HepG2 (cell line): ENCODE measurements around the gene TGFB2. TPM values are rescaled to one million over a fixed set of nuclear protein-coding genes. Genes with fewer than 3 reads are reported as not detected.

Experiments used
- FOXO1 ChIP-seq: sonication (generic); formaldehyde crosslinking; IDR thresholded peaks from 2 replicates; pipeline ENCODE4 v1.4.0; 2020; ENCODE audit warnings: missing genetic modification reagents
- KDM1A ChIP-seq: IDR thresholded peaks from 2 replicates; pipeline ENCODE4 v1.6.1; 2016; ENCODE audit warnings: missing compliant biosample characterization
- MIER2 ChIP-seq: IDR thresholded peaks from 2 replicates; pipeline ENCODE4 v1.6.1; 2016; ENCODE audit warnings: missing biosample characterization, missing genetic modification reagents
- PHF21A ChIP-seq: sonication (generic); formaldehyde crosslinking; IDR thresholded peaks from 2 replicates; pipeline ENCODE4 v1.5.0; 2020; ENCODE audit warnings: mild to moderate bottlenecking, missing genetic modification reagents
- POLR2G ChIP-seq: fragments of 200-400 bp; formaldehyde crosslinking; IDR thresholded peaks from 2 replicates; pipeline ENCODE4 v1.6.1; 2018; ENCODE audit warnings: mild to moderate bottlenecking, low read depth, low read length, moderate library complexity
- SOX13 ChIP-seq, 3 experiments: fragments of 450-650 bp in 1 of 3; sonication (generic) in 1 of 3; formaldehyde crosslinking in 1 of 3; IDR thresholded peaks in 2 of 3; conservative IDR thresholded peaks in 1 of 3; 2 replicates each; pipeline versions ENCODE4 v1.5.0 to v1.6.1; 2016 to 2020; ENCODE audit warnings: antibody characterized with exemption in 1 of 3, mild to moderate bottlenecking in 1 of 3, missing compliant biosample characterization in 1 of 3, missing genetic modification reagents in 1 of 3, moderate library complexity in 1 of 3
- polyA plus RNA-seq, 8 experiments: library from polyadenylated mRNA; depleted of rRNA in 3 of 8; stranded (reverse) in 7 of 8; unstranded in 1 of 8; fragments of >200 nt; fragmentation: Illumina TruSeq in 4 of 8; extraction: Trizol in 4 of 8; gene quantifications; 2 replicates each; pipeline versions ENCODE4 v1.2.1 to v1.2.3, GENCODE V29; 2011 to 2016; ENCODE audit warnings: low read depth in 4 of 8, missing spikeins in 1 of 8, mixed read lengths in 1 of 8; ENCODE audit not compliant: insufficient read depth in 1 of 8
- total RNA-seq, 5 experiments: library from RNA; depleted of rRNA; stranded (reverse); fragments of >200 nt; fragmentation: Illumina TruSeq; extraction: Trizol; gene quantifications; 2 replicates each; pipeline ENCODE4 v1.2.3, GENCODE V29; 2016; ENCODE audit warnings: low read depth in 1 of 5
- TF ChIP-seq, protein P1 (sequence below): sonication (generic); formaldehyde crosslinking; IDR thresholded peaks from 2 replicates; pipeline ENCODE4 v1.9.0; 2021; ENCODE audit warnings: mild to moderate bottlenecking, missing genetic modification reagents
- TF ChIP-seq, protein P2 (sequence below): IDR thresholded peaks from 2 replicates; pipeline ENCODE4 v1.4.0; 2020; ENCODE audit warnings: mild to moderate bottlenecking, missing genetic modification reagents
- TF ChIP-seq, protein P3 (sequence below): IDR thresholded peaks from 2 replicates; pipeline ENCODE4 v1.6.1; 2016
- TF ChIP-seq, protein P4 (sequence below): sonication (generic); formaldehyde crosslinking; IDR thresholded peaks from 2 replicates; pipeline ENCODE4 v1.4.0; 2020; ENCODE audit warnings: missing genetic modification reagents
- TF ChIP-seq, protein P5 (sequence below): sonication (generic); formaldehyde crosslinking; IDR thresholded peaks from 2 replicates; pipeline ENCODE4 v1.4.0; 2020; ENCODE audit warnings: mild to moderate bottlenecking, missing genetic modification reagents

The TGFB2 gene
- total and polyA plus RNA-seq, 2 of the 13 experiments (the other 11 are each of a cell fraction or from before 2014, with no cell fraction given), result 0.07 TPM; not detected in 1

DNA sequence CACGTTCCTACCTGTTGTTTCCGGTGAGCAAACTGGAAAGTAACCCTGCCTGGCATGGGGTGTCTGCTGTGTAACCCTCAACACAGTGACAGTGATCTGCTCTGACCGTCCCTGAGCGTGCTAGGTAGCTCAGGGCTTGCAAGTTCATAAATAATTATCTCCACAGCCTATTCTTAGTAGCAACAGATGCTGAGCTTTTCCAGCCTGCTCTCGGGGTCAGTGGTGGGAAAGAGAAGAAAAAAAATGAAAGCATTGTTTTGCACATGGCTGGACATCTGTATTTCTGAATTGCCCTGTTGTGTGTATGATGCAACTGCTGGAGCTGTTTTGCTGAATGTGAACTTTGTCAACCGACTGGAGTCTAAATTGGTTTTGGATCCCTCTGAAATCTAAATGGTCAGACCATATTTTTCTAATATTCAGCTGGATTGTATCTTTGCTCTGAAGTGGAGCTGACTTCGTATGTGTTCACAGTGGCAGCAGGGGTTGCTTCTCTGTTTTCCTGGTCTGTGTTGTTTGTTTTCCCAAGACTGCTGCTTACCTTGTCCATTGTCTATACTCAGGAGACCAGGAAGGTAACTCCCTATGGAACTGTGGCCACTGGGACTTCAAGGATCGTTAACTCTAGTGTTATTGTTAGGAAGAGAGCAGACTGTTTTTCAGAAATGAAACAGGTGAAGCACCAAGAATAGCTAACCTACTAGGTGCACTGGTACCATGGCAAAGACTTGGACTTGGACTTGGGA is 27.0 kb downstream of the TGFB2 start (continued):
- TF ChIP-seq, protein P1, sequence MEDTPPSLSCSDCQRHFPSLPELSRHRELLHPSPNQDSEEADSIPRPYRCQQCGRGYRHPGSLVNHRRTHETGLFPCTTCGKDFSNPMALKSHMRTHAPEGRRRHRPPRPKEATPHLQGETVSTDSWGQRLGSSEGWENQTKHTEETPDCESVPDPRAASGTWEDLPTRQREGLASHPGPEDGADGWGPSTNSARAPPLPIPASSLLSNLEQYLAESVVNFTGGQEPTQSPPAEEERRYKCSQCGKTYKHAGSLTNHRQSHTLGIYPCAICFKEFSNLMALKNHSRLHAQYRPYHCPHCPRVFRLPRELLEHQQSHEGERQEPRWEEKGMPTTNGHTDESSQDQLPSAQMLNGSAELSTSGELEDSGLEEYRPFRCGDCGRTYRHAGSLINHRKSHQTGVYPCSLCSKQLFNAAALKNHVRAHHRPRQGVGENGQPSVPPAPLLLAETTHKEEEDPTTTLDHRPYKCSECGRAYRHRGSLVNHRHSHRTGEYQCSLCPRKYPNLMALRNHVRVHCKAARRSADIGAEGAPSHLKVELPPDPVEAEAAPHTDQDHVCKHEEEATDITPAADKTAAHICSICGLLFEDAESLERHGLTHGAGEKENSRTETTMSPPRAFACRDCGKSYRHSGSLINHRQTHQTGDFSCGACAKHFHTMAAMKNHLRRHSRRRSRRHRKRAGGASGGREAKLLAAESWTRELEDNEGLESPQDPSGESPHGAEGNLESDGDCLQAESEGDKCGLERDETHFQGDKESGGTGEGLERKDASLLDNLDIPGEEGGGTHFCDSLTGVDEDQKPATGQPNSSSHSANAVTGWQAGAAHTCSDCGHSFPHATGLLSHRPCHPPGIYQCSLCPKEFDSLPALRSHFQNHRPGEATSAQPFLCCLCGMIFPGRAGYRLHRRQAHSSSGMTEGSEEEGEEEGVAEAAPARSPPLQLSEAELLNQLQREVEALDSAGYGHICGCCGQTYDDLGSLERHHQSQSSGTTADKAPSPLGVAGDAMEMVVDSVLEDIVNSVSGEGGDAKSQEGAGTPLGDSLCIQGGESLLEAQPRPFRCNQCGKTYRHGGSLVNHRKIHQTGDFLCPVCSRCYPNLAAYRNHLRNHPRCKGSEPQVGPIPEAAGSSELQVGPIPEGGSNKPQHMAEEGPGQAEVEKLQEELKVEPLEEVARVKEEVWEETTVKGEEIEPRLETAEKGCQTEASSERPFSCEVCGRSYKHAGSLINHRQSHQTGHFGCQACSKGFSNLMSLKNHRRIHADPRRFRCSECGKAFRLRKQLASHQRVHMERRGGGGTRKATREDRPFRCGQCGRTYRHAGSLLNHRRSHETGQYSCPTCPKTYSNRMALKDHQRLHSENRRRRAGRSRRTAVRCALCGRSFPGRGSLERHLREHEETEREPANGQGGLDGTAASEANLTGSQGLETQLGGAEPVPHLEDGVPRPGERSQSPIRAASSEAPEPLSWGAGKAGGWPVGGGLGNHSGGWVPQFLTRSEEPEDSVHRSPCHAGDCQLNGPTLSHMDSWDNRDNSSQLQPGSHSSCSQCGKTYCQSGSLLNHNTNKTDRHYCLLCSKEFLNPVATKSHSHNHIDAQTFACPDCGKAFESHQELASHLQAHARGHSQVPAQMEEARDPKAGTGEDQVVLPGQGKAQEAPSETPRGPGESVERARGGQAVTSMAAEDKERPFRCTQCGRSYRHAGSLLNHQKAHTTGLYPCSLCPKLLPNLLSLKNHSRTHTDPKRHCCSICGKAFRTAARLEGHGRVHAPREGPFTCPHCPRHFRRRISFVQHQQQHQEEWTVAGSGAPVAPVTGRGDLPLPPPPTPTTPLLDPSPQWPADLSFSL (CRISPR knock-in tag), result peak; percentile 45; the same call in 1 of the 2 replicates
- TF ChIP-seq FOXO1, result peak; percentile 54; the same call in 1 of the 2 replicates
- 0 out of 2 replicates have a peak, but pooled peaks have one; percentile 20 for TF ChIP-seq MIER2 (CRISPR knock-in tag)
- TF ChIP-seq, protein P2, sequence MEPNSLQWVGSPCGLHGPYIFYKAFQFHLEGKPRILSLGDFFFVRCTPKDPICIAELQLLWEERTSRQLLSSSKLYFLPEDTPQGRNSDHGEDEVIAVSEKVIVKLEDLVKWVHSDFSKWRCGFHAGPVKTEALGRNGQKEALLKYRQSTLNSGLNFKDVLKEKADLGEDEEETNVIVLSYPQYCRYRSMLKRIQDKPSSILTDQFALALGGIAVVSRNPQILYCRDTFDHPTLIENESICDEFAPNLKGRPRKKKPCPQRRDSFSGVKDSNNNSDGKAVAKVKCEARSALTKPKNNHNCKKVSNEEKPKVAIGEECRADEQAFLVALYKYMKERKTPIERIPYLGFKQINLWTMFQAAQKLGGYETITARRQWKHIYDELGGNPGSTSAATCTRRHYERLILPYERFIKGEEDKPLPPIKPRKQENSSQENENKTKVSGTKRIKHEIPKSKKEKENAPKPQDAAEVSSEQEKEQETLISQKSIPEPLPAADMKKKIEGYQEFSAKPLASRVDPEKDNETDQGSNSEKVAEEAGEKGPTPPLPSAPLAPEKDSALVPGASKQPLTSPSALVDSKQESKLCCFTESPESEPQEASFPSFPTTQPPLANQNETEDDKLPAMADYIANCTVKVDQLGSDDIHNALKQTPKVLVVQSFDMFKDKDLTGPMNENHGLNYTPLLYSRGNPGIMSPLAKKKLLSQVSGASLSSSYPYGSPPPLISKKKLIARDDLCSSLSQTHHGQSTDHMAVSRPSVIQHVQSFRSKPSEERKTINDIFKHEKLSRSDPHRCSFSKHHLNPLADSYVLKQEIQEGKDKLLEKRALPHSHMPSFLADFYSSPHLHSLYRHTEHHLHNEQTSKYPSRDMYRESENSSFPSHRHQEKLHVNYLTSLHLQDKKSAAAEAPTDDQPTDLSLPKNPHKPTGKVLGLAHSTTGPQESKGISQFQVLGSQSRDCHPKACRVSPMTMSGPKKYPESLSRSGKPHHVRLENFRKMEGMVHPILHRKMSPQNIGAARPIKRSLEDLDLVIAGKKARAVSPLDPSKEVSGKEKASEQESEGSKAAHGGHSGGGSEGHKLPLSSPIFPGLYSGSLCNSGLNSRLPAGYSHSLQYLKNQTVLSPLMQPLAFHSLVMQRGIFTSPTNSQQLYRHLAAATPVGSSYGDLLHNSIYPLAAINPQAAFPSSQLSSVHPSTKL (CRISPR knock-in tag), result peak; percentile 57
- TF ChIP-seq SOX13 (IDR thresholded peaks at IDR 0.05), result 0 out of 2 replicates have a peak, but pooled peaks have one; percentile 14
- TF ChIP-seq SOX13 (CRISPR knock-in tag; conservative IDR thresholded peaks at IDR 0.05 in 1 of 2, IDR thresholded peaks at IDR 0.05 in 1 of 2), result peak in 1 of 2 experiments; percentile 77; a peak in 1 of 4 replicates
- no peak for TF ChIP-seq KDM1A (CRISPR knock-in tag)
- TF ChIP-seq, protein P3, sequence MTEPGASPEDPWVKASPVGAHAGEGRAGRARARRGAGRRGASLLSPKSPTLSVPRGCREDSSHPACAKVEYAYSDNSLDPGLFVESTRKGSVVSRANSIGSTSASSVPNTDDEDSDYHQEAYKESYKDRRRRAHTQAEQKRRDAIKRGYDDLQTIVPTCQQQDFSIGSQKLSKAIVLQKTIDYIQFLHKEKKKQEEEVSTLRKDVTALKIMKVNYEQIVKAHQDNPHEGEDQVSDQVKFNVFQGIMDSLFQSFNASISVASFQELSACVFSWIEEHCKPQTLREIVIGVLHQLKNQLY, result no peak
- 0 out of 2 replicates have a peak, but pooled peaks have one; percentile 29 for TF ChIP-seq POLR2G
- TF ChIP-seq PHF21A, result peak; percentile 45; the same call in 1 of the 2 replicates
- TF ChIP-seq, protein P4, sequence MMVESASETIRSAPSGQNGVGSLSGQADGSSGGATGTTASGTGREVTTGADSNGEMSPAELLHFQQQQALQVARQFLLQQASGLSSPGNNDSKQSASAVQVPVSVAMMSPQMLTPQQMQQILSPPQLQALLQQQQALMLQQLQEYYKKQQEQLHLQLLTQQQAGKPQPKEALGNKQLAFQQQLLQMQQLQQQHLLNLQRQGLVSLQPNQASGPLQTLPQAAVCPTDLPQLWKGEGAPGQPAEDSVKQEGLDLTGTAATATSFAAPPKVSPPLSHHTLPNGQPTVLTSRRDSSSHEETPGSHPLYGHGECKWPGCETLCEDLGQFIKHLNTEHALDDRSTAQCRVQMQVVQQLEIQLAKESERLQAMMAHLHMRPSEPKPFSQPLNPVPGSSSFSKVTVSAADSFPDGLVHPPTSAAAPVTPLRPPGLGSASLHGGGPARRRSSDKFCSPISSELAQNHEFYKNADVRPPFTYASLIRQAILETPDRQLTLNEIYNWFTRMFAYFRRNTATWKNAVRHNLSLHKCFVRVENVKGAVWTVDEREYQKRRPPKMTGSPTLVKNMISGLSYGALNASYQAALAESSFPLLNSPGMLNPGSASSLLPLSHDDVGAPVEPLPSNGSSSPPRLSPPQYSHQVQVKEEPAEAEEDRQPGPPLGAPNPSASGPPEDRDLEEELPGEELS (CRISPR knock-in tag), result peak; percentile 65; the same call in 1 of the 2 replicates
- TF ChIP-seq, protein P5, sequence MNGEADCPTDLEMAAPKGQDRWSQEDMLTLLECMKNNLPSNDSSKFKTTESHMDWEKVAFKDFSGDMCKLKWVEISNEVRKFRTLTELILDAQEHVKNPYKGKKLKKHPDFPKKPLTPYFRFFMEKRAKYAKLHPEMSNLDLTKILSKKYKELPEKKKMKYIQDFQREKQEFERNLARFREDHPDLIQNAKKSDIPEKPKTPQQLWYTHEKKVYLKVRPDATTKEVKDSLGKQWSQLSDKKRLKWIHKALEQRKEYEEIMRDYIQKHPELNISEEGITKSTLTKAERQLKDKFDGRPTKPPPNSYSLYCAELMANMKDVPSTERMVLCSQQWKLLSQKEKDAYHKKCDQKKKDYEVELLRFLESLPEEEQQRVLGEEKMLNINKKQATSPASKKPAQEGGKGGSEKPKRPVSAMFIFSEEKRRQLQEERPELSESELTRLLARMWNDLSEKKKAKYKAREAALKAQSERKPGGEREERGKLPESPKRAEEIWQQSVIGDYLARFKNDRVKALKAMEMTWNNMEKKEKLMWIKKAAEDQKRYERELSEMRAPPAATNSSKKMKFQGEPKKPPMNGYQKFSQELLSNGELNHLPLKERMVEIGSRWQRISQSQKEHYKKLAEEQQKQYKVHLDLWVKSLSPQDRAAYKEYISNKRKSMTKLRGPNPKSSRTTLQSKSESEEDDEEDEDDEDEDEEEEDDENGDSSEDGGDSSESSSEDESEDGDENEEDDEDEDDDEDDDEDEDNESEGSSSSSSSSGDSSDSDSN (CRISPR knock-in tag), result peak; percentile 16; the same call in 1 of the 2 replicates
